ENCODE measurements around the gene DGKH. TPM values are rescaled to one million over a fixed set of nuclear protein-coding genes. Genes with fewer than 3 reads are reported as not detected.

The DGKH gene
- total RNA-seq, 1 experiment from 2014 or later: 9.2 TPM

GRCh38 chr13:42114278-42114677, 65.8 kb downstream of the DGKH start:
- POLR2A ChIA-PET: no interaction called here
- TF ChIP-seq EGR1 (IDR thresholded peaks at IDR 0.05; ENCODE audit: low read depth) (no peak), RAD21 (IDR thresholded peaks at IDR 0.05; ENCODE audit: low read depth) (no peak), EZH2 (IDR thresholded peaks at IDR 0.05) (no peak)
- Histone ChIP-seq H3K9me2 (ENCODE audit: insufficient read depth) (no peaks in the 10 kb centered on the region), H2AFZ (ENCODE audit: low read depth, low read length, poor library complexity, severe bottlenecking) (no peak overlapping the region), H3K36me3 (ENCODE audit: control insufficient read depth in 1 of 2, insufficient read depth in 2 of 2, low read length in 2 of 2) (no peaks in the 10 kb centered on the region), H3K9me3 (ENCODE audit: control insufficient read depth in 1 of 2, insufficient read depth in 1 of 2, low read depth in 1 of 2, low read length in 2 of 2) (no peaks in the 10 kb centered on the region), H4K20me1 (ENCODE audit: insufficient read depth) (no peaks in the 10 kb centered on the region), H3K4me3 (replicated peaks in 1 of 2; ENCODE audit: low read depth in 1 of 2, low read length in 2 of 2) (no peak overlapping the region), H3K4me1 (ENCODE audit: control insufficient read depth in 1 of 2, insufficient read depth in 2 of 2, low read length in 2 of 2) (peaks cover 0 to 5% of the 10 kb centered on the region in 2 experiments; a peak in 1 of 4 replicates), H3K4me2 (ENCODE audit: low read length) (no peak overlapping the region), H3K9ac (ENCODE audit: low read length) (no peak overlapping the region), H3K27ac (ENCODE audit: low read depth, low read length) (no peak overlapping the region), H3K79me2 (ENCODE audit: insufficient read depth, low read length) (no peaks in the 10 kb centered on the region; the same call in 1 of the 2 replicates), H3K27me3 (ENCODE audit: insufficient read depth, low read length) (no peaks in the 10 kb centered on the region)
- BruUV-seq (replicated peaks): no TSS peak
- DNase-seq (ENCODE audit: low read depth, low spot score): no peak
- intact Hi-C loops (cut with micrococcal nuclease): loop anchor here (10.0 kb wide), 1 partner anchor 729 kb away; no protein-coding TSS in a partner anchor
- RAD21 ChIA-PET (ENCODE audit: low non-redundant PET in 1 of 2, low total read pairs in 2 of 2, uncharacterized antibody in 2 of 2, unreplicated experiment in 2 of 2): no interaction called here
- CTCF ChIA-PET: no interaction called here
- ATAC-seq: no peak

GRCh38 chr13:42114912-42115311, 66.5 kb downstream of the DGKH start:
- intact Hi-C loops (cut with micrococcal nuclease): loop anchor here (10.0 kb wide), 1 partner anchor 730 kb away; no protein-coding TSS in a partner anchor
- no peak overlapping the region for H2AFZ ChIP-seq (ENCODE audit: low read depth, low read length, poor library complexity, severe bottlenecking)
- H3K27me3 ChIP-seq (ENCODE audit: insufficient read depth, low read length): no peaks in the 10 kb centered on the region
- ChIA-PET CTCF (no interaction called here), RAD21 (ENCODE audit: low non-redundant PET in 1 of 2, low total read pairs in 2 of 2, uncharacterized antibody in 2 of 2, unreplicated experiment in 2 of 2) (no interaction called here), POLR2A (no interaction called here)
- H3K36me3 ChIP-seq (ENCODE audit: control insufficient read depth in 1 of 2, insufficient read depth in 2 of 2, low read length in 2 of 2): no peaks in the 10 kb centered on the region
- DNase-seq (ENCODE audit: low read depth, low spot score) (no peak), ATAC-seq (no peak)
- no peak overlapping the region for H3K9ac ChIP-seq (ENCODE audit: low read length)
- BruUV-seq (replicated peaks): no TSS peak
- no peaks in the 10 kb centered on the region for H3K9me3 ChIP-seq (ENCODE audit: control insufficient read depth in 1 of 2, insufficient read depth in 1 of 2, low read depth in 1 of 2, low read length in 2 of 2)
- no peak overlapping the region for H3K4me3 ChIP-seq (replicated peaks in 1 of 2; ENCODE audit: low read depth in 1 of 2, low read length in 2 of 2)
- no peaks in the 10 kb centered on the region for H3K9me2 ChIP-seq (ENCODE audit: insufficient read depth)
- TF ChIP-seq ZFX (IDR thresholded peaks at IDR 0.05): no peak
- no peak for TF ChIP-seq CTCF (IDR thresholded peaks at IDR 0.05 in 2 of 3, conservative IDR thresholded peaks at IDR 0.05 in 1 of 3; ENCODE audit: borderline replicate concordance in 1 of 3, insufficient read depth in 1 of 3, low read depth in 2 of 3, low read length in 2 of 3)
- TF ChIP-seq ZBTB33 (IDR thresholded peaks at IDR 0.05; ENCODE audit: extremely low read depth, insufficient replicate concordance, low read length): no peak
- TF ChIP-seq MAX (IDR thresholded peaks at IDR 0.05): no peak
- no peak for TF ChIP-seq EZH2phosphoT487 (IDR thresholded peaks at IDR 0.05; ENCODE audit: borderline replicate concordance)
- TF ChIP-seq RAD21 (IDR thresholded peaks at IDR 0.05; ENCODE audit: low read depth): no peak
- TF ChIP-seq FOSL1 (IDR thresholded peaks at IDR 0.05; ENCODE audit: low read depth): no peak
- TF ChIP-seq CBX3 (IDR thresholded peaks at IDR 0.05; ENCODE audit: low read depth): no peak
- TF ChIP-seq SIN3A (IDR thresholded peaks at IDR 0.05; ENCODE audit: low read depth): no peak
- no peak for TF ChIP-seq SRF (IDR thresholded peaks at IDR 0.05; ENCODE audit: low read depth)
- no peak for TF ChIP-seq POLR2A (IDR thresholded peaks at IDR 0.05; ENCODE audit: borderline replicate concordance, extremely low read depth, insufficient read depth, insufficient read length)
- TF ChIP-seq SP1 (IDR thresholded peaks at IDR 0.05; ENCODE audit: low read depth): no peak
- TF ChIP-seq JUND (IDR thresholded peaks at IDR 0.05): no peak
- H3K27ac ChIP-seq (ENCODE audit: low read depth, low read length): no peak overlapping the region
- H3K4me1 ChIP-seq (ENCODE audit: control insufficient read depth in 1 of 2, insufficient read depth in 2 of 2, low read length in 2 of 2): peaks cover 3 to 8% of the 10 kb centered on the region in 2 experiments; a peak in 3 of 4 replicates
- no peaks in the 10 kb centered on the region; the same call in 1 of the 2 replicates for H3K79me2 ChIP-seq (ENCODE audit: insufficient read depth, low read length)
- H4K20me1 ChIP-seq (ENCODE audit: insufficient read depth): no peaks in the 10 kb centered on the region
- no peak overlapping the region for H3K4me2 ChIP-seq (ENCODE audit: low read length)

All from HCT116 (cell line).